Cardiac fibroblast (primary cell): ENCODE data around the gene SMAP1.
A peak's percentile ranks its signal among the peaks of the same experiment; 100 is the strongest.

Experiments used
- DNase-seq, 2 donors: peaks; one replicate each; pipeline versions ENCODE4 v3.0.0 to v3.0.0-alpha.2; 2010; ENCODE audit warnings: low read depth in 2 of 2
- H3K4me3 ChIP-seq, 2 donors: replicated peaks in 1 of 2; 1 replicate in 1 of 2; 2 replicates in 1 of 2; pipeline ENCODE4 v1.5.1; 2011; ENCODE audit warnings: low read depth in 2 of 2, low read length in 2 of 2, mild to moderate bottlenecking in 2 of 2, moderate library complexity in 1 of 2
- CTCF ChIP-seq: IDR thresholded peaks from one replicate; pipeline ENCODE4 v1.5.1; 2011; ENCODE audit warnings: low read depth, mild to moderate bottlenecking, low read length, inconsistent platforms

The SMAP1 gene

GRCh38 chr6:70831427-70831826 lies 163.7 kb downstream of the SMAP1 start:
- no peak for DNase-seq
- TF ChIP-seq CTCF: no peak

GRCh38 chr6:70834520-70834919 lies 166.8 kb downstream of the SMAP1 start:
- TF ChIP-seq CTCF: no peak
- DNase-seq: peak; percentile 4 to 36
- H3K4me3 ChIP-seq: no peak overlapping the region

More at GRCh38 chr6:70831427-70831826, 163.7 kb downstream of the SMAP1 start:
- no peak overlapping the region for H3K4me3 ChIP-seq

GRCh38 chr6:70838907-70839285 lies 171.2 kb downstream of the SMAP1 start:
- DNase-seq: no peak
- H3K4me3 ChIP-seq: no peak overlapping the region
- no peak for TF ChIP-seq CTCF

- no peak overlapping the region for H3K4me3 ChIP-seq
- TF ChIP-seq CTCF: no peak
- DNase-seq: no peak
Measured at GRCh38 chr6:70839286-70840266, 171.9 kb downstream of the SMAP1 start.

- no peak overlapping the region for H3K4me3 ChIP-seq
- TF ChIP-seq CTCF: no peak
Measured at GRCh38 chr6:70841112-70841511, 173.4 kb downstream of the SMAP1 start.

GRCh38 chr6:70842541-70842940 lies 174.9 kb downstream of the SMAP1 start:
- H3K4me3 ChIP-seq: no peak overlapping the region
- no peak for DNase-seq
- no peak for TF ChIP-seq CTCF

More at GRCh38 chr6:70841112-70841511, 173.4 kb downstream of the SMAP1 start:
- DNase-seq: no peak
